ENCODE results near the gene TNFRSF19. TPM values are rescaled to one million over a fixed set of nuclear protein-coding genes. Genes with fewer than 3 reads are reported as not detected.

Gene TNFRSF19
- total RNA-seq, 1 experiment from 2014 or later, result 0.54 TPM

DNA sequence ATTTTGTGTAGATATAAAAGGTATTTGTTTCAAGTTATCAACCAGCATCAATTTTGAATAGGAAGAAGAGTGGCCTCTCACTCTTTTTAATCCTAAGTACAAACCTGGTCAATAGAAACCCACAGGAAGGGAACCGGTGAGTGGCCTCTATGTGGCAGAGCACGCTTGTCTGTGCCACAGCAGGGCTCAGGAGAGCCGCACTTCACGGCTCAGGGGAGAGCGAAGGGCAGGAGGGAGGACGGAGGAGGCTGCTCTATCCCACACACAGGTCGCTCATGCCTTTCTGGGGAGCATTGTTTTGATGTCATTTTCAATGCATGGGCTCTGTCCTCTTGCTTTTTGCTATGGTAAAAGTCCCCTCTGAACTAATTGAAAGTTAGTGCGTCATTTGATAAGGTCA lies 57.2 kb downstream of the TNFRSF19 start:
- BruUV-seq (replicated peaks), result no TSS peak
- H3K4me3 ChIP-seq (ENCODE audit: low read depth in 2 of 2, low read length in 2 of 2), result no peak overlapping the region
- in situ Hi-C loops (cut with HindIII; ENCODE audit: low pct_unique_long_range_greater_than_20kb, low sequenced_read_pairs) (no loop called here), intact Hi-C loops (cut with micrococcal nuclease; ENCODE audit: unreplicated experiment) (no loop called here)
- no peak for DNase-seq (ENCODE audit: low read depth, low spot score)
- H3K27me3 ChIP-seq (ENCODE audit: control insufficient read depth, insufficient read depth, low read length), result no peaks in the 10 kb centered on the region
- no peaks in the 10 kb centered on the region for H3K4me1 ChIP-seq (ENCODE audit: control insufficient read depth, insufficient read depth, low read length)
- H3K9me3 ChIP-seq (ENCODE audit: control insufficient read depth, insufficient read depth, low read depth, low read length), result no peaks in the 10 kb centered on the region
- no peak for TF ChIP-seq POLR2AphosphoS5 (IDR thresholded peaks at IDR 0.05; ENCODE audit: low read depth, low read length)
- TF ChIP-seq, protein P1, sequence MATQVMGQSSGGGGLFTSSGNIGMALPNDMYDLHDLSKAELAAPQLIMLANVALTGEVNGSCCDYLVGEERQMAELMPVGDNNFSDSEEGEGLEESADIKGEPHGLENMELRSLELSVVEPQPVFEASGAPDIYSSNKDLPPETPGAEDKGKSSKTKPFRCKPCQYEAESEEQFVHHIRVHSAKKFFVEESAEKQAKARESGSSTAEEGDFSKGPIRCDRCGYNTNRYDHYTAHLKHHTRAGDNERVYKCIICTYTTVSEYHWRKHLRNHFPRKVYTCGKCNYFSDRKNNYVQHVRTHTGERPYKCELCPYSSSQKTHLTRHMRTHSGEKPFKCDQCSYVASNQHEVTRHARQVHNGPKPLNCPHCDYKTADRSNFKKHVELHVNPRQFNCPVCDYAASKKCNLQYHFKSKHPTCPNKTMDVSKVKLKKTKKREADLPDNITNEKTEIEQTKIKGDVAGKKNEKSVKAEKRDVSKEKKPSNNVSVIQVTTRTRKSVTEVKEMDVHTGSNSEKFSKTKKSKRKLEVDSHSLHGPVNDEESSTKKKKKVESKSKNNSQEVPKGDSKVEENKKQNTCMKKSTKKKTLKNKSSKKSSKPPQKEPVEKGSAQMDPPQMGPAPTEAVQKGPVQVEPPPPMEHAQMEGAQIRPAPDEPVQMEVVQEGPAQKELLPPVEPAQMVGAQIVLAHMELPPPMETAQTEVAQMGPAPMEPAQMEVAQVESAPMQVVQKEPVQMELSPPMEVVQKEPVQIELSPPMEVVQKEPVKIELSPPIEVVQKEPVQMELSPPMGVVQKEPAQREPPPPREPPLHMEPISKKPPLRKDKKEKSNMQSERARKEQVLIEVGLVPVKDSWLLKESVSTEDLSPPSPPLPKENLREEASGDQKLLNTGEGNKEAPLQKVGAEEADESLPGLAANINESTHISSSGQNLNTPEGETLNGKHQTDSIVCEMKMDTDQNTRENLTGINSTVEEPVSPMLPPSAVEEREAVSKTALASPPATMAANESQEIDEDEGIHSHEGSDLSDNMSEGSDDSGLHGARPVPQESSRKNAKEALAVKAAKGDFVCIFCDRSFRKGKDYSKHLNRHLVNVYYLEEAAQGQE (IDR thresholded peaks at IDR 0.05; ENCODE audit: insufficient read depth in 1 of 2, low read depth in 2 of 2, low read length in 1 of 2), result no peak
- no peak for TF ChIP-seq SIN3A (IDR thresholded peaks at IDR 0.05; ENCODE audit: borderline replicate concordance, insufficient read depth, low read depth, low read length)
- TF ChIP-seq, protein P2, sequence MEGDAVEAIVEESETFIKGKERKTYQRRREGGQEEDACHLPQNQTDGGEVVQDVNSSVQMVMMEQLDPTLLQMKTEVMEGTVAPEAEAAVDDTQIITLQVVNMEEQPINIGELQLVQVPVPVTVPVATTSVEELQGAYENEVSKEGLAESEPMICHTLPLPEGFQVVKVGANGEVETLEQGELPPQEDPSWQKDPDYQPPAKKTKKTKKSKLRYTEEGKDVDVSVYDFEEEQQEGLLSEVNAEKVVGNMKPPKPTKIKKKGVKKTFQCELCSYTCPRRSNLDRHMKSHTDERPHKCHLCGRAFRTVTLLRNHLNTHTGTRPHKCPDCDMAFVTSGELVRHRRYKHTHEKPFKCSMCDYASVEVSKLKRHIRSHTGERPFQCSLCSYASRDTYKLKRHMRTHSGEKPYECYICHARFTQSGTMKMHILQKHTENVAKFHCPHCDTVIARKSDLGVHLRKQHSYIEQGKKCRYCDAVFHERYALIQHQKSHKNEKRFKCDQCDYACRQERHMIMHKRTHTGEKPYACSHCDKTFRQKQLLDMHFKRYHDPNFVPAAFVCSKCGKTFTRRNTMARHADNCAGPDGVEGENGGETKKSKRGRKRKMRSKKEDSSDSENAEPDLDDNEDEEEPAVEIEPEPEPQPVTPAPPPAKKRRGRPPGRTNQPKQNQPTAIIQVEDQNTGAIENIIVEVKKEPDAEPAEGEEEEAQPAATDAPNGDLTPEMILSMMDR (IDR thresholded peaks at IDR 0.05), result no peak
- TF ChIP-seq TCF7L2 (IDR thresholded peaks at IDR 0.05; ENCODE audit: low read depth, low read length), result no peak
- CTCF ChIA-PET, result no interaction called here
- POLR2A ChIA-PET, result no interaction called here
- ATAC-seq, result no peak
- no peaks in the 10 kb centered on the region for H3K36me3 ChIP-seq (ENCODE audit: control insufficient read depth, insufficient read depth, low read length)
- no peak overlapping the region for H3K27ac ChIP-seq (ENCODE audit: low read length)

DNA sequence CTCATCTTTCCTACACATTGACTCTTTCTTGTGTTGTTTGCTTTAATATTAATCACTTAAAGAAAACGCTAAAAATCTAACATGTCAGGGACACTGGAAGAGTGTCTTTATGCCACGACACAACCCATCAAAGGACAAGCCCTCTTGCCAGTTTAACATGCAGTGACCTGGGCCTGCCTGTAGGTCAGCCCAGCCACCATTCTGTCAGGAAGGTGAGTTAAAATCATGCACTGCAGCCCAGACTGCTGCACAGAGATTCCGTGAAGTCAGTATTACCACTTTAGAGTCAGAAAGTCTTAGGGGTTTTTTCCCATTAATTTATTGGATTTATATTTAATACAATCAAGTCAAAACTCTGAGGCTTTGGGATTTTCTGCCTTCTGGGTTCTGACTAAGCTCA lies 58.0 kb downstream of the TNFRSF19 start:
- BruUV-seq (replicated peaks), result no TSS peak
- TF ChIP-seq, protein P1 (IDR thresholded peaks at IDR 0.05; ENCODE audit: insufficient read depth in 1 of 2, low read depth in 2 of 2, low read length in 1 of 2), result no peak
- TF ChIP-seq, protein P2 (IDR thresholded peaks at IDR 0.05), result no peak
- TF ChIP-seq POLR2AphosphoS5 (IDR thresholded peaks at IDR 0.05; ENCODE audit: low read depth, low read length) (no peak), SIN3A (IDR thresholded peaks at IDR 0.05; ENCODE audit: borderline replicate concordance, insufficient read depth, low read depth, low read length) (no peak), TCF7L2 (IDR thresholded peaks at IDR 0.05; ENCODE audit: low read depth, low read length) (no peak)
- intact Hi-C loops (cut with micrococcal nuclease; ENCODE audit: unreplicated experiment), result no loop called here
- POLR2A ChIA-PET, result no interaction called here
- ATAC-seq, result no peak
- Histone ChIP-seq H3K4me1 (ENCODE audit: control insufficient read depth, insufficient read depth, low read length) (no peaks in the 10 kb centered on the region), H3K27me3 (ENCODE audit: control insufficient read depth, insufficient read depth, low read length) (no peaks in the 10 kb centered on the region), H3K36me3 (ENCODE audit: control insufficient read depth, insufficient read depth, low read length) (no peaks in the 10 kb centered on the region), H3K27ac (ENCODE audit: low read length) (no peak overlapping the region), H3K4me3 (ENCODE audit: low read depth in 2 of 2, low read length in 2 of 2) (no peak overlapping the region), H3K9me3 (ENCODE audit: control insufficient read depth, insufficient read depth, low read depth, low read length) (no peaks in the 10 kb centered on the region)
- CTCF ChIA-PET, result no interaction called here
- DNase-seq (ENCODE audit: low read depth, low spot score), result no peak
- in situ Hi-C loops (cut with HindIII; ENCODE audit: low pct_unique_long_range_greater_than_20kb, low sequenced_read_pairs), result no loop called here

Measured in Panc1 (cell line).